ENCODE results near the gene KRTAP10-7. TPM values are rescaled to one million over a fixed set of nuclear protein-coding genes. Genes with fewer than 3 reads are reported as not detected.
"Not testable (repeated sequence)": the region's sequence is repeated elsewhere in the genome, so short reads cannot be mapped to it uniquely, and the experiment has no call there.

KRTAP10-7 gene, protein sequence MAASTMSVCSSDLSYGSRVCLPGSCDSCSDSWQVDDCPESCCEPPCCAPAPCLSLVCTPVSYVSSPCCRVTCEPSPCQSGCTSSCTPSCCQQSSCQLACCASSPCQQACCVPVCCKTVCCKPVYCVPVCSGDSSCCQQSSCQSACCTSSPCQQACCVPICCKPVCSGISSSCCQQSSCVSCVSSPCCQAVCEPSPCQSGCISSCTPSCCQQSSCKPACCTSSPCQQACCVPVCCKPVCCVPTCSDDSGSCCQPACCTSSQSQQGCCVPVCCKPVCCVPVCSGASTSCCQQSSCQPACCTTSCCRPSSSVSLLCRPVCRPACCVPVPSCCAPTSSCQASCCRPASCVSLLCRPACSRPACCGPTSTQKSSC
- total RNA-seq (2022) (not detected in 2 replicates), Bru-seq, nascent RNA (not detected), BruChase-seq, experiment 1, labeled RNA remaining after a 2-hour chase (not detected), BruChase-seq, experiment 2, labeled RNA remaining after a 6-hour chase (not detected)
- long read RNA-seq, result 0 reads

DNA sequence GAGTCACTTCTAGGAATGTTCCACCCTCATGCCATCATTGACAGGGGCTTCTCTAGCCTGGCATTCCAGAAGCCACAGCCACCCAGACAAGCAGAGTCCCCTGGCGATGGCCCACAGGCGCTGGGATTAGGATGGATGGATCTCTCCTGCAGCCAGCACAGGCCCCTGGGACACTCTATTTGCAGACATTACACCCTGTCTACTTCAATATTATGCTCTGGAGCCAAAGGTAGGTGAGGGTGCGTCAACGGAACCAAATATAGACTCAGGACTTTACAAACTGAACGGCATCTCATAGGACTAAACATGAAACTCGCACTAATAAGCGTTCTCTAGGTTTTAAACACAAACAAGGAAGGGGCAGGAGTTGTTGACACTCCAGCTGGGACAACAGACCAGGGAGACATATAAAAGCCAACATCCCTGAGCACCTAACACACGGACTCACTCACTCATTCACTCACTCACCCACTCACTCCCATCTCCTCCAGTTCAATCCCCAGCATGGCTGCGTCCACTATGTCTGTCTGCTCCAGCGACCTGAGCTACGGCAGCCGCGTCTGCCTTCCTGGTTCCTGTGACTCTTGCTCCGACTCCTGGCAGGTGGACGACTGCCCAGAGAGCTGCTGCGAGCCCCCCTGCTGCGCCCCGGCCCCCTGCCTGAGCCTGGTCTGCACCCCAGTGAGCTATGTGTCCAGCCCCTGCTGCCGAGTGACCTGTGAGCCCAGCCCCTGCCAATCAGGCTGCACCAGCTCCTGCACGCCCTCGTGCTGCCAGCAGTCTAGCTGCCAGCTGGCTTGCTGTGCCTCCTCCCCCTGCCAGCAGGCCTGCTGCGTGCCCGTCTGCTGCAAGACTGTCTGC lies at the start of gene KRTAP10-7:
KRTAP10-7 (plus strand) TSS at position 480 of the 861 bp plus-strand sequence; CDS start at position 505, 25 bp downstream.
- H3K36me3 Mint-ChIP-seq (ENCODE audit: insufficient read depth, unreplicated experiment); POLR2A ChIA-PET; H3K27me3 Mint-ChIP-seq (ENCODE audit: insufficient read depth, unreplicated experiment); H3K36me3 ChIP-seq (ENCODE audit: control insufficient read depth, insufficient read depth, low read length); H3K9me3 ChIP-seq; H3K27me3 ChIP-seq (replicated peaks; ENCODE audit: control insufficient read depth, insufficient read depth, low read length); H3K27ac Mint-ChIP-seq (ENCODE audit: unreplicated experiment); H3K4me3 ChIP-seq (ENCODE audit: low read depth, low read length); intact Hi-C loops (cut with micrococcal nuclease; ENCODE audit: unreplicated experiment); CTCF ChIA-PET; H3K4me1 Mint-ChIP-seq (ENCODE audit: low read depth, unreplicated experiment); H3K4me3 Mint-ChIP-seq (ENCODE audit: unreplicated experiment); BruUV-seq (replicated peaks); DNase-seq; H3K4me1 ChIP-seq: not testable (repeated sequence)
- H3K9me3 Mint-ChIP-seq (ENCODE audit: unreplicated experiment), result peaks cover 18% of the 10 kb centered on the region

DNA sequence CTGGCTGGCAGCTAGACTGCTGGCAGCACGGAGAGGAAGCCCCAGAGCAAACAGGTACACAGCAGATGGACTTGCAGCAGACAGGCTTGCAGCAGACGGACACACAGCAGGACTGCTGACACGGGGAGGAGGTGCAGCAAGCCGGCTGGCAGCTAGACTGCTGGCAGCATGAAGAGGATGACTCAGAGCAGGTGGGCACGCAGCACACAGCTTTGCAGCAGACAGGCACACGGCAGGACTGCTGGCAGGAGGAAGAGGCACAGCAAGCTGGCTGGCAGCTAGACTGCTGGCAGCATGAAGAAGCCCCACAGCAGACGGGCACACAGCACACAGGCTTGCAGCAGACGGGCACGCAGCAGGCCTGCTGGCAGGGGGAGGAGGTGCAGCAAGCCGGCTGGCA lies 49.6 kb upstream of the KRTAP10-7 start:
- TF ChIP-seq, protein P1, sequence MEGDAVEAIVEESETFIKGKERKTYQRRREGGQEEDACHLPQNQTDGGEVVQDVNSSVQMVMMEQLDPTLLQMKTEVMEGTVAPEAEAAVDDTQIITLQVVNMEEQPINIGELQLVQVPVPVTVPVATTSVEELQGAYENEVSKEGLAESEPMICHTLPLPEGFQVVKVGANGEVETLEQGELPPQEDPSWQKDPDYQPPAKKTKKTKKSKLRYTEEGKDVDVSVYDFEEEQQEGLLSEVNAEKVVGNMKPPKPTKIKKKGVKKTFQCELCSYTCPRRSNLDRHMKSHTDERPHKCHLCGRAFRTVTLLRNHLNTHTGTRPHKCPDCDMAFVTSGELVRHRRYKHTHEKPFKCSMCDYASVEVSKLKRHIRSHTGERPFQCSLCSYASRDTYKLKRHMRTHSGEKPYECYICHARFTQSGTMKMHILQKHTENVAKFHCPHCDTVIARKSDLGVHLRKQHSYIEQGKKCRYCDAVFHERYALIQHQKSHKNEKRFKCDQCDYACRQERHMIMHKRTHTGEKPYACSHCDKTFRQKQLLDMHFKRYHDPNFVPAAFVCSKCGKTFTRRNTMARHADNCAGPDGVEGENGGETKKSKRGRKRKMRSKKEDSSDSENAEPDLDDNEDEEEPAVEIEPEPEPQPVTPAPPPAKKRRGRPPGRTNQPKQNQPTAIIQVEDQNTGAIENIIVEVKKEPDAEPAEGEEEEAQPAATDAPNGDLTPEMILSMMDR (IDR thresholded peaks at IDR 0.05; ENCODE audit: insufficient read depth in 1 of 2, low read depth in 1 of 2, low read length in 1 of 2, severe bottlenecking in 1 of 2, unreplicated experiment in 1 of 2), result no peak
- BruUV-seq (replicated peaks), result no TSS peak
- Mint-ChIP-seq H3K9me3 (ENCODE audit: unreplicated experiment) (peaks cover 18% of the 10 kb centered on the region), H3K36me3 (ENCODE audit: insufficient read depth, unreplicated experiment) (no peaks in the 10 kb centered on the region), H3K4me3 (ENCODE audit: unreplicated experiment) (no peak overlapping the region), H3K4me1 (ENCODE audit: low read depth, unreplicated experiment) (no peaks in the 10 kb centered on the region), H3K27me3 (ENCODE audit: insufficient read depth, unreplicated experiment) (peaks cover 5% of the 10 kb centered on the region), H3K27ac (ENCODE audit: unreplicated experiment) (peak overlapping the region; percentile 59)
- ChIA-PET CTCF (interaction anchor here (0.7 kb wide), 1 partner anchor 77 kb away, joined by 3 read pairs; no protein-coding TSS in a partner anchor), POLR2A (no interaction called here)
- Histone ChIP-seq H3K36me3 (ENCODE audit: control insufficient read depth, insufficient read depth, low read length) (no peaks in the 10 kb centered on the region), H3K4me3 (ENCODE audit: low read depth, low read length) (no peak overlapping the region), H3K9me3 (peaks cover 6% of the 10 kb centered on the region), H3K4me1 (0 out of 2 replicates have a peak, but pooled peaks cover 3% of the 10 kb centered on the region), H3K27me3 (replicated peaks; ENCODE audit: control insufficient read depth, insufficient read depth, low read length) (no peaks in the 10 kb centered on the region; the same call in 1 of the 2 replicates)
- DNase-seq, result no peak
- intact Hi-C loops (cut with micrococcal nuclease; ENCODE audit: unreplicated experiment), result no loop called here

DNA sequence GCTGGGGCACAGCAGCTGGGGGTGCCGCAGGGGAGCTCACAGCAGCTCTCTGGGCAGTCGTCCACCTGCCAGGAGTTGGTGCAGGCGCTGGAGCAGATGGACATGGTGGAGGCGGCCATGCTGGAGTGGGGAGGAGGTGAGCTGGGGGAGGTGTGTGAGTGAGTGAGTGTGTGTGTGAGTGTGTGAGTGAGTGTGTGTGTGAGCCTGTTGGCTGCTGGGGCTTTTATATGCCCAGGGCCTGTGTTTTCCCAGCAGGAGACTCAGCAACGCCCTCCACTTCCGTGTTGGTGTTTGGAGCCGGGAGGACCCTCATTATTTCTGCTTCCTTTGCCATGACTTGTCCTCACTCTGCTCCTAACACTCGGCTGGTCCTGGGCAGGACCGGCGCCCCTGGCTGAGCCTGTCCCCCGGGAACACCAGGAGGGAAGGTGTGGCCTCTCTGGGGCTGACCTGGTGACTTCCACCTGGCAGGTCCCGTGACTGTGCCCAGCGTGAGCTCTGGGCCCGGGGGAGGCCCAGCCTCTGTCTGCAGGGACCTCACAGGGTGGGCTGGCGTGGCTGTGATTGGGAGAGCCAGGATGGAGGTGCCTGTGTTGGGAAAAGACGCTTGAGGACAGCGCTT lies 48.9 kb upstream of the KRTAP10-7 start, which contains the start of gene KRTAP10-2:
KRTAP10-2 (minus strand) TSS at position 166 of the 622 bp plus-strand sequence; CDS start at position 119, 47 bp downstream.
- H3K4me3 ChIP-seq (ENCODE audit: low read depth, low read length), result no peak within 1 kb of the TSS
- Mint-ChIP-seq H3K4me1 (ENCODE audit: low read depth, unreplicated experiment) (no peaks in the 10 kb centered on the region), H3K9me3 (ENCODE audit: unreplicated experiment) (peaks cover 17% of the 10 kb centered on the region), H3K27me3 (ENCODE audit: insufficient read depth, unreplicated experiment) (peaks cover 6% of the 10 kb centered on the region), H3K27ac (ENCODE audit: unreplicated experiment) (peak within 1 kb of the TSS; percentile 59), H3K36me3 (ENCODE audit: insufficient read depth, unreplicated experiment) (no peaks in the 10 kb centered on the region), H3K4me3 (ENCODE audit: unreplicated experiment) (no peak within 1 kb of the TSS)
- no TSS peak for BruUV-seq (replicated peaks)
- peaks cover 6% of the 10 kb centered on the region for H3K9me3 ChIP-seq
- intact Hi-C loops (cut with micrococcal nuclease; ENCODE audit: unreplicated experiment), result no loop called here
- POLR2A ChIA-PET, result no interaction called here
- no peak for DNase-seq
- TF ChIP-seq, protein P1 (IDR thresholded peaks at IDR 0.05; ENCODE audit: insufficient read depth in 1 of 2, low read depth in 1 of 2, low read length in 1 of 2, severe bottlenecking in 1 of 2, unreplicated experiment in 1 of 2), result no peak
- H3K36me3 ChIP-seq (ENCODE audit: control insufficient read depth, insufficient read depth, low read length), result no peaks in the 10 kb centered on the region
- H3K27me3 ChIP-seq (replicated peaks; ENCODE audit: control insufficient read depth, insufficient read depth, low read length), result no peaks in the 10 kb centered on the region; the same call in 1 of the 2 replicates
- 0 out of 2 replicates have a peak, but pooled peaks cover 3% of the 10 kb centered on the region for H3K4me1 ChIP-seq
- CTCF ChIA-PET, result no interaction called here
